NCI-H82 treated with DMSO at 0.1 percent for 48 hours (cell line): ENCODE results near the gene PCLO.

ENCODE experiments used
- DNase-seq: peaks from one replicate; lab custom pipeline; 2025; ENCODE audit not compliant: unreplicated experiment; lab: John Stamatoyannopoulos, UW

The PCLO gene

GRCh38 chr7:83162402-83163256, at the start of gene PCLO:
Gene PCLO, minus strand, starts transcription at chr7:83162884. Its CDS starts 292 bp downstream, at chr7:83162592.
- DNase-seq = peak; percentile 90

- no peak for DNase-seq
Observed at GRCh38 chr7:83211685-83212084, 49.0 kb upstream of the PCLO start.

GRCh38 chr7:83210479-83210878, 47.8 kb upstream of the PCLO start:
- DNase-seq = no peak

- no peak for DNase-seq
Observed at GRCh38 chr7:83204715-83205114, 42.0 kb upstream of the PCLO start.

GRCh38 chr7:83201355-83201754, 38.7 kb upstream of the PCLO start:
- peak; percentile 34 for DNase-seq

GRCh38 chr7:83190659-83191389, 28.1 kb upstream of the PCLO start:
- DNase-seq = no peak

GRCh38 chr7:83178796-83179195, 16.1 kb upstream of the PCLO start:
- no peak for DNase-seq

GRCh38 chr7:83178066-83178465, 15.4 kb upstream of the PCLO start:
- no peak for DNase-seq

- no peak for DNase-seq
Observed at GRCh38 chr7:83173664-83174063, 11.0 kb upstream of the PCLO start.

- DNase-seq = peak; percentile 85
Observed at GRCh38 chr7:83166781-83167180, 4.1 kb upstream of the PCLO start.

GRCh38 chr7:83161899-83162401, 734 bp downstream of the PCLO start:
- no peak for DNase-seq

- DNase-seq = no peak
Observed at GRCh38 chr7:83161186-83161585, 1.5 kb downstream of the PCLO start.

- no peak for DNase-seq
Observed at GRCh38 chr7:83159731-83160130, 3.0 kb downstream of the PCLO start.

GRCh38 chr7:83156006-83156405, 6.7 kb downstream of the PCLO start:
- no peak for DNase-seq

- no peak for DNase-seq
Observed at GRCh38 chr7:83155407-83155806, 7.3 kb downstream of the PCLO start.

GRCh38 chr7:83153419-83153818, 9.3 kb downstream of the PCLO start:
- no peak for DNase-seq

- no peak for DNase-seq
Observed at GRCh38 chr7:83150310-83150709, 12.4 kb downstream of the PCLO start.

- no peak for DNase-seq
Observed at GRCh38 chr7:83149466-83149865, 13.2 kb downstream of the PCLO start.

- no peak for DNase-seq
Observed at GRCh38 chr7:83148776-83149175, 13.9 kb downstream of the PCLO start.

- DNase-seq = no peak
Observed at GRCh38 chr7:83143107-83143506, 19.6 kb downstream of the PCLO start.

- DNase-seq = no peak
Observed at GRCh38 chr7:83142365-83142764, 20.3 kb downstream of the PCLO start.

- no peak for DNase-seq
Observed at GRCh38 chr7:83141927-83142326, 20.8 kb downstream of the PCLO start.
